GM18517 (cell line): ENCODE measurements around the gene PLA2G4B.
A peak's percentile ranks its signal among the peaks of the same experiment; 100 is the strongest.

Experiments used
- ATAC-seq: cut with Tn5 transposase; IDR thresholded peaks from one replicate; pipeline ENCODE4 v1.9.1; 2021; ENCODE audit warnings: mild to moderate bottlenecking, moderate library complexity; ENCODE audit not compliant: unreplicated experiment

PLA2G4B gene

GRCh38 chr15:41885321-41885720 lies 46.7 kb downstream of the PLA2G4B start:
- ATAC-seq: no peak

- ATAC-seq: no peak
Measured at GRCh38 chr15:41885841-41886240, 47.2 kb downstream of the PLA2G4B start.

- ATAC-seq: no peak
Measured at GRCh38 chr15:41886741-41887140, 48.1 kb downstream of the PLA2G4B start.

GRCh38 chr15:41887161-41887560 lies 48.5 kb downstream of the PLA2G4B start:
- no peak for ATAC-seq

DNA sequence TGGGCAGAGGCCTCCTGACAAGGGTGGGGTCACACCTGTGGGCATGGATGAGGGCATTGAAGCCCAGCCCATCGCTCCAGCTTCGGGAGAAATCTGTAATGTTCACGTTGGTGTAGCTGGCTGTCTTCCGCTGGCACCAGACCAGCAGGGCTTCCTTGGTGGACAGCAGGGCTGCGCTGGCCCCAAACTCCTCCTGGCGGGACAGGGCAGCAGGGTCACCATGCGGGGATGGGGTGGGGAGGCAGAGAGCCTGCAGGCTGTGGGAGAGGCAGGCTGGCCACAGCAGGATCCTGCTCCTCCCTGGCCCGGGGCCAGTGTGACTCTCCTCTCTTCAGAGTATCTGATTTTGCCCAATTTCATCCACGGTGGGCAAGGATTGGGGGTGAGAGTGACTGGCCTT lies 49.2 kb downstream of the PLA2G4B start:
- no peak for ATAC-seq

- ATAC-seq: no peak
Measured at GRCh38 chr15:41888662-41889253, 50.1 kb downstream of the PLA2G4B start.

DNA sequence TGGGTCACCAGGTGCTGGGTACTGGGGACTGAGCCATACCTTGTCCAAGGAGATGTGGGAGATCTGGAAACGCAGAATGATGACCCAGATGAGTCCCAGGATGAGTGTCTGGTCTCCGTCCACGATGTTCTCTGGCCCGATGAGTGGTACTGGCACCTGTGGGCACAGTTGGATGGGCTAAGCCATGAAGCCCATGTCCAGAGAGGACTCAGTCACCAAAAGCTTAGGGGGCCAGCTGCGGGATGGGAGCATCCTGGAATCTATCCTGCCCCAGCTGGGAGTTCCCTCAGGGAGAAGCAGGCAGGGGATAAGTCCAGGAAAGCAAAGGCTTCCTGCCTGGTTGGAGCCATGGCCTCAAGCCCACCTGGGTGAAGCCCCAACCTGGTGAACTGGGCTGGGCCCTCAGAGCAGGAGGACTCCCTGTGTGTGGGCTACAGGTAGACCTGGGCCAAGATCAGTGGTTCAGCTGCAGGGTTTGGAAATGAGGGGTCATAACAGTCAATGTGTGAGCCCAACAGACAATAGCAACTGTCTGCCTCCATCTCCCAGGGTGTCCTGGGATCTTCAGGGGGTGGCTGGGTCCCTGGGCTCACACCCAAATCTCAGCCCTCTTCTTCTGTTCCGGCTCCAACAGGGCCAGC lies 51.5 kb downstream of the PLA2G4B start:
- ATAC-seq: no peak

DNA sequence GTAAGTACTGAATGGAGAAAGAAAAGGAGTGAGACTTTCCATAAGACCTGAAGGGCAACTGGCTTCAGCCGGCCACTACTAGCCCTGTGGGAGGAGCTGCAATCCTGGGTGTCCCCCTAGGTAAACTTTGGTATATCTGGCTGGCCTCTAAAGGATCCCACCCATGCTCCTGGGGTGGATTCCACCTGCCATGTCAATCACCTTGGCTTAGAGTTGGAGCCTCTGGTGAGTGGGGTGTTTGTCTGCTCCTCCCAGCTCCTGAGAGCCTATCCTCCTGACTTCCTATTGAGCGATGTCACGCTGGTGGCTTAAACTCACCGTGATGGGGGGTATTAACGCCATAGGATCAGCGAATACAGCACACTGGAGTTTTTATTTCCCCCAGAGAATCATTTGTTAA lies 52.6 kb downstream of the PLA2G4B start:
- no peak for ATAC-seq

- ATAC-seq: no peak
Measured at GRCh38 chr15:41891946-41892345, 53.3 kb downstream of the PLA2G4B start.

- ATAC-seq: no peak
Measured at GRCh38 chr15:41892621-41893421, 54.2 kb downstream of the PLA2G4B start.

GRCh38 chr15:41893422-41894250 lies 55.0 kb downstream of the PLA2G4B start, which contains the start of gene SPTBN5:
Gene SPTBN5, minus strand, starts transcription at chr15:41894053. Its CDS starts 556 bp downstream, at chr15:41893497.
- ATAC-seq: no peak

- no peak for ATAC-seq
Measured at GRCh38 chr15:41894251-41894790, 55.7 kb downstream of the PLA2G4B start.

GRCh38 chr15:41894791-41895463 lies 56.3 kb downstream of the PLA2G4B start:
- peak; percentile 82 for ATAC-seq

GRCh38 chr15:41895491-41895890 lies 56.8 kb downstream of the PLA2G4B start:
- ATAC-seq: no peak

- ATAC-seq: no peak
Measured at GRCh38 chr15:41895957-41896356, 57.3 kb downstream of the PLA2G4B start.

GRCh38 chr15:41896566-41896965 lies 57.9 kb downstream of the PLA2G4B start:
- ATAC-seq: no peak

DNA sequence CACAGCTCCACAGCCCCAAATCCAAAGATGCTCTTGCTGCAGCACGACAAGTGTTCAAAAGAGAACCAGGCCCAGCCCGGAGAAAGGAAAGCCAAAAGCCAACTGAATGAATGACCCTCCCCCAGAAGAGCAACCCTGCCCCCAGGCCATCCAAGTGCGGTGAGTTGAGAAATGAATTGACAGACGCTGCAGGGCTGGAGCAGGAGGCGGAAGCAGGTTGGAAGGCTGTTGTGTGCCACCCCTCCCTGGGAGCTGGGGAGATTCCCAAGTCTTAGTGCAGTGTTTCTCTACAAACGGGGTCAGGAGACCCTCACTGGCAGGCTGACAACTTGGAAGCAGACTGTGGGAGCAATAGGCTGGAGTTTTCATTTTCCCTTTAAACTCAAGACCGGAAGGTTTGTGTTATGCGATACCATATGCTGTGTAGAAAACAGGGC lies 58.7 kb downstream of the PLA2G4B start:
- no peak for ATAC-seq
